Measurements from ENCODE around the gene STRA6.
"Not testable (repeated sequence)": the region's sequence is repeated elsewhere in the genome, so short reads cannot be mapped to it uniquely, and the experiment has no call there.

Gene STRA6

GRCh38 chr15:74165461-74165860 lies 37.1 kb downstream of the STRA6 start:
- no peak for DNase-seq
- TF ChIP-seq GATA1 (IDR thresholded peaks at IDR 0.05; ENCODE audit: low read depth, low read length) (no peak), POLR2A (IDR thresholded peaks at IDR 0.05; ENCODE audit: low read length) (no peak)

GRCh38 chr15:74162195-74162536 lies 40.4 kb downstream of the STRA6 start:
- not testable (repeated sequence) for DNase-seq

DNA sequence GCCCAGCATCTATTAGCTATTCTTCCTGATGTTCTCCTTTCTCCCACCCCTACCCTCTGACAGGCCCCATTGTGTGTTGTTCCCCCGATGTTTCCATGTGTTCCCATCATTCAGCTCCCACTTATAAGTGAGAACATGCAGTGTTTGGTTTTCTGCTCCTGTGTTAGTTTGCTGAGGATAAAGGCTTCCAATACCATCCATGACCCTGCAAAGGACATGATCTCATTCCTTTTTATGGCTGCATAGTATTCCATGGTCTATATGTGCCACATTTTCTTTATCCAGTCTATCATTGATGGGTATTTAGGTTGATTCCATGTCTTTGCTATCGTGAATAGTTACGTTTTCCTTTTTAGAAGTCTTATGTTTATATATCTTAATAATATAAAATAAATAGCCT lies 42.2 kb downstream of the STRA6 start:
- DNase-seq, result not testable (repeated sequence)

- no peak for TF ChIP-seq GATA1 (IDR thresholded peaks at IDR 0.05; ENCODE audit: low read depth, low read length)
- no peak for TF ChIP-seq POLR2A (IDR thresholded peaks at IDR 0.05; ENCODE audit: low read length)
- DNase-seq, result no peak
Measured at GRCh38 chr15:74159773-74160172, 42.8 kb downstream of the STRA6 start.

- no peak for TF ChIP-seq POLR2A (IDR thresholded peaks at IDR 0.05; ENCODE audit: low read length)
- TF ChIP-seq GATA1 (IDR thresholded peaks at IDR 0.05; ENCODE audit: low read depth, low read length), result no peak
- DNase-seq, result no peak
Measured at GRCh38 chr15:74158855-74159650, 43.5 kb downstream of the STRA6 start.

DNA sequence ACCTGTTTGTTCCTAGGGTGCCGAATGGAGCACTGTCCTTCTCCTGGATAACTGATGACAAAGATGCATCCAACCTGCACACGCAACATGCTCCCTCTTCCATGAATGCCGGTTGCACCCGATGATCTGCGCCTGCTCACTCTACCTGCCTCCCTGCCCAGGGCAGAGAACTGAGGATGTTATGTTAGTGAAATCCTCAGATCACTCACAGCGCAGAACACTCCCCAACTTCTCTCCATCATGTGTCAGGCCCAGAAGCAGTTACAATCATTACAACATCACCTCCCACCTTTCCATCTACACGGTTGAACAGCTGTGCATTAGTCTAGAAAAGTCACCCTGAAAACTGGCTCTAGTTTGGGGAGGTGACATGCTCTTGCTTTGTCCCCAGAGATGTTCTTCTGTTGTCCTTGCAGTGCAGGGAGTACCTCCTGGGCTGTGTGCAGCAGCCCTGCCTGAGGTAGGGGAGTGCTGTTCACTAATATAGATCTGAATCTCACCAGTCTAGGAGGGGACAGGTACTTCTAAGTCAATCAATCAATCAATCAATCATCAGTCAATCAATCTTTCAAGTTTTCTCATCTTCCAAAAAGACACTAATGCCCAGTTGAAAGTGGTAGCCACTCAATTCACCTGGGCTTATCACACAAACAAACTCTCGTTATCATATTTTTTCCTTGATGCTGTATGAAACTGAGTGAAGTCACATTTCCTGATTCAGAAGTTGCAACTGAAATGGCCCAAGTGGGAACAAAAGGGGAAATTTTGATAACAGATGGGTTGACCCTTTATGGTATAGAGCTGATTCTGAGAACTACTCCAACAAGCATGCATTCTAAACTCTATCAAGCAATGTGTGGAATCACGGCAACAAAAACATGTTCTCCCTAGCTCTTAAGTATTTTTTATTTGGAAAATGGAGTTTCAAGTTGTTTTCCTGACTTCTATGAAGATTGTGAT lies 44.4 kb downstream of the STRA6 start:
- no peak for DNase-seq
- TF ChIP-seq POLR2A (IDR thresholded peaks at IDR 0.05; ENCODE audit: low read length) (no peak), GATA1 (IDR thresholded peaks at IDR 0.05; ENCODE audit: low read depth, low read length) (no peak)

DNA sequence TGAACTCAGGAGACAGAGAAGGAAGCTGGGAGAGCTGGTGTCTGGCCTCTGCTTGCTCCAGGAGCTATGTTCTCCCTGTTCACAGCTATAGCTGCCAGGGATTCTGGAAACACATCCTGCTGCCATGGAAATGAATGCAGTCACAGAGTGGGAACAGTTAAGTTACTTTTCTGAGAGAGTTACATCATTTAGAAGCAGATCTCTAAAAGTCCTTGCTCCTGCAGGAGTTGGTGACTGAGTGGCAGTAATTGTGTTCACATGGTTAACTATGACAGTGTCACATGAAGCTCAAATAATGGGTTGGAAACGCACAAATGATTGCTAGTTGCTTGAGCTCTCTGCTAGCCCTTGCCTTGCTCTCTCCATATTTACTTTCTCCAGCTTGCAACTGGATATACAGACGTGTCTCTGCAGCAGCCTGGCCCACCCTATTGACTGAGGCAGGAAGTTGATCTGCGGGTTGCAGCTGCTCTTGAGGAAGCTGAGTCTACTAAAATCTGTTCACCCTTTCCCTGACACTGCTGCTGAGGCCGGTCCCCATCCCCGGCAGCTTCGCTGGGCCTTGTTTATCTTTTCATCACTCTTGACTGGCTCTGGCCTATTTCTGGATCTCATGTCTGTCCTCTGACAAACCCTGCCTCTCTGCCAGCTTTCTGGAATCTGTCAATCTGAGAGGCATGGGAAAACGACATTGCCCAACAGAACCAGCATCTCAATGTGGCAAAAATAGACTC lies 45.7 kb downstream of the STRA6 start:
- DNase-seq, result no peak
- TF ChIP-seq POLR2A (IDR thresholded peaks at IDR 0.05; ENCODE audit: low read length) (no peak), GATA1 (IDR thresholded peaks at IDR 0.05; ENCODE audit: low read depth, low read length) (no peak)

GRCh38 chr15:74155766-74156417 lies 46.7 kb downstream of the STRA6 start:
- no peak for TF ChIP-seq POLR2A (IDR thresholded peaks at IDR 0.05; ENCODE audit: low read length)
- no peak for TF ChIP-seq GATA1 (IDR thresholded peaks at IDR 0.05; ENCODE audit: low read depth, low read length)
- DNase-seq, result no peak

GRCh38 chr15:74147051-74147450 lies 55.5 kb downstream of the STRA6 start:
- TF ChIP-seq POLR2A (IDR thresholded peaks at IDR 0.05; ENCODE audit: low read length) (no peak), GATA1 (IDR thresholded peaks at IDR 0.05; ENCODE audit: low read depth, low read length) (no peak)
- DNase-seq, result no peak

DNA sequence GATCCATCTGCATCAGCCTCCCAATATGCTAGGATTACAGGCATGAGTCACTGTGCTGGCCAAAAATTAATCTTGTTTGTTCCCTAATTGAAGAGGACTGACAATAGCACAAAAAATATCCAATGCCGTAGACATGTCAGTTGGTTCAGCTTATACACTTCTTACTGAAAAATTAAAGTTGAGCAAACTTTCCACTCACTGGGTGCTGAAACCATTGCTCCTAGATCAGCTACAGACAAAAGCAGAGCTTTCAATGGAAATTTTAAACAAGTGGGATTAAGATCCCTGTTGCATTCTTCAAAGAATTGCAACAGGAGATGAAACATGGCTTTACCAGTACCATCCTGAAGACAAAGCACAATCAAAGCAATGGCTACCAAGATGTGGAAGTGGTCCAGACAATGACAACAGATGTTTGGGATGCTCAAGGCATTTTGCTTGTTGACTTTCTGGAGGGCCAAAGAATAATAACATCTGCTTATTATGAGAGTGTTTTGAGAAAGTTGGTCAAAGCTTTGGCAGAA lies 56.2 kb downstream of the STRA6 start:
- no peak for DNase-seq
- TF ChIP-seq POLR2A (IDR thresholded peaks at IDR 0.05; ENCODE audit: low read length), result no peak
- no peak for TF ChIP-seq GATA1 (IDR thresholded peaks at IDR 0.05; ENCODE audit: low read depth, low read length)

DNA sequence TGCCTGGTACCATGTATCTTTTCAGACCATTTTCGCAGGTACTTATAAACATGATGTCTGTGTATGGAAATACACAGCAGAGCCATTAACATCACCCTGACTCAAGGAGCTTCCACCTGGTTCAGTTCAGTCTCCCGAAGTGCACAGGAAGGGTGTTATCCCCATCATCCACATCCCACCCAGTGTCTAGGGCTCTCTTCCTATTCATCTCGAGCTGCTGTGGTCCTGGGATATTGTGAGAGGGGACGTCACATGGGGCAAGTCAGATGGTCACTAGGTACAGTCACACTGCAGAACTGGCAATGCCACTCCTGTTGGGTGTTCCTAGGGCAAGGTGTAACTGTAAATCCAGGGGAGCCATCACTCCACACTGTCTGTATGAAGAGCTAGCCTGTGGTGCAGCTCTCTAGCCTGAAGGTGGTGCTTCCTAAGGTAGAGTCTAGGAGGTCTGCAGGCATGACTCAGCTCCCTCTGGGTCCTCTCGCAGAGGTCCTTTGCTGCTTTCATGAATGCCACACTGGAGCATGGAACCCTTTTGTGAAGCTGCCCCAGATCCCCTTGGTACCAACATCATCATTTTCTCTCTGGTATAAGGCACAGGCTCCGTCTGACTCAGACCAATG lies 58.3 kb downstream of the STRA6 start:
- no peak for TF ChIP-seq GATA1 (IDR thresholded peaks at IDR 0.05; ENCODE audit: low read depth, low read length)
- no peak for DNase-seq

GRCh38 chr15:74141591-74141990 lies 61.0 kb downstream of the STRA6 start:
- TF ChIP-seq GATA1 (IDR thresholded peaks at IDR 0.05; ENCODE audit: low read depth, low read length) (no peak), POLR2A (IDR thresholded peaks at IDR 0.05; ENCODE audit: low read length) (no peak)
- DNase-seq, result no peak

- TF ChIP-seq GATA1 (IDR thresholded peaks at IDR 0.05; ENCODE audit: low read depth, low read length) (no peak), POLR2A (IDR thresholded peaks at IDR 0.05; ENCODE audit: low read length) (no peak)
- DNase-seq, result no peak
Measured at GRCh38 chr15:74138642-74139041, 63.9 kb downstream of the STRA6 start.

Data from erythroblast (primary cell).